A673 (cell line): ENCODE results near the gene ASTL.

Experiments
- EZH2 ChIP-seq: fragments of 200-600 bp; sonication (generic); IDR thresholded peaks from 2 replicates; pipeline ENCODE4 v1.6.1; 2017; ENCODE audit warnings: borderline replicate concordance, low read depth, mild to moderate bottlenecking, mixed read lengths, antibody characterized with exemption, low read length; ENCODE audit not compliant: poor library complexity, severe bottlenecking
- TF ChIP-seq, protein P1 (sequence below): fragments of 300-800, 200-600 bp; sonication (generic); conservative IDR thresholded peaks from 2 replicates; pipeline ENCODE4 v1.5.1; 2017; ENCODE audit warnings: low read depth, mild to moderate bottlenecking, antibody characterized with exemption, low read length, moderate library complexity, mixed read lengths

DNA sequence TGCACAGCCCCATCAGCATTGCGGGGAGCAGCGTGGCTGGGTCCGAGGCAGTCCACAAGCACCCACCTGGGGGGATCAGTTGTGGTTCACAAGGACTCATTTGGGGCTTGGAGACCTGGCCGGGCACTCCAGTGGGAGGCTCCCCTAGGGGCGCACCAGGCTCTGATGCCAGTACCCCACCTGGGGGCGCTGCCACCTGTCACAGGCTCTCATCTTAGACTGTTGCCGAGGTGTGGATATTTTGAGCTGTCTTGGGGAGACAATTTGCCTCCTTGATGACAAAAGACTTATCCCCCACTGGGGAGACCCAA is 25.0 kb downstream of the ASTL start:
- TF ChIP-seq, protein P1, sequence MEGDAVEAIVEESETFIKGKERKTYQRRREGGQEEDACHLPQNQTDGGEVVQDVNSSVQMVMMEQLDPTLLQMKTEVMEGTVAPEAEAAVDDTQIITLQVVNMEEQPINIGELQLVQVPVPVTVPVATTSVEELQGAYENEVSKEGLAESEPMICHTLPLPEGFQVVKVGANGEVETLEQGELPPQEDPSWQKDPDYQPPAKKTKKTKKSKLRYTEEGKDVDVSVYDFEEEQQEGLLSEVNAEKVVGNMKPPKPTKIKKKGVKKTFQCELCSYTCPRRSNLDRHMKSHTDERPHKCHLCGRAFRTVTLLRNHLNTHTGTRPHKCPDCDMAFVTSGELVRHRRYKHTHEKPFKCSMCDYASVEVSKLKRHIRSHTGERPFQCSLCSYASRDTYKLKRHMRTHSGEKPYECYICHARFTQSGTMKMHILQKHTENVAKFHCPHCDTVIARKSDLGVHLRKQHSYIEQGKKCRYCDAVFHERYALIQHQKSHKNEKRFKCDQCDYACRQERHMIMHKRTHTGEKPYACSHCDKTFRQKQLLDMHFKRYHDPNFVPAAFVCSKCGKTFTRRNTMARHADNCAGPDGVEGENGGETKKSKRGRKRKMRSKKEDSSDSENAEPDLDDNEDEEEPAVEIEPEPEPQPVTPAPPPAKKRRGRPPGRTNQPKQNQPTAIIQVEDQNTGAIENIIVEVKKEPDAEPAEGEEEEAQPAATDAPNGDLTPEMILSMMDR = peak; percentile 45
- TF ChIP-seq EZH2 = no peak
